Activated CD4-positive, alpha-beta T cell treated with anti-CD3 and anti-CD28 coated beads, Interleukin-2, amount 10 ng/mL, durations not matched to agents 24 days and 14 days (primary cell): ENCODE measurements around the gene GOLGA8Q. TPM values are rescaled to one million over a fixed set of nuclear protein-coding genes. Genes with fewer than 3 reads are reported as not detected.

ENCODE experiments used
- total RNA-seq: library from RNA; stranded (reverse); gene quantifications from 2 replicates; pipeline ENCODE4 v1.2.3, GENCODE V29; 2022

GOLGA8Q gene
- total RNA-seq, 1 donor from 2014 or later: 0.77 TPM

Other genes starting within 250 kb of the GOLGA8Q start
- not detected in 2 replicates for gene CHRFAM7A, start 158.5 kb upstream of the GOLGA8Q start, total RNA-seq
- gene GOLGA8R, start 137.8 kb upstream of the GOLGA8Q start, total RNA-seq: 1.3 and 1.5 TPM in 2 replicates
- 0.12 TPM in 1 of 2 replicates, not detected in the other for gene GOLGA8H, start 52.0 kb downstream of the GOLGA8Q start, total RNA-seq